Measurements from ENCODE around the gene SPATA46. TPM values are rescaled to one million over a fixed set of nuclear protein-coding genes. Genes with fewer than 3 reads are reported as not detected.

SPATA46 gene
- total RNA-seq, 1 experiment from 2014 or later: not detected

DNA sequence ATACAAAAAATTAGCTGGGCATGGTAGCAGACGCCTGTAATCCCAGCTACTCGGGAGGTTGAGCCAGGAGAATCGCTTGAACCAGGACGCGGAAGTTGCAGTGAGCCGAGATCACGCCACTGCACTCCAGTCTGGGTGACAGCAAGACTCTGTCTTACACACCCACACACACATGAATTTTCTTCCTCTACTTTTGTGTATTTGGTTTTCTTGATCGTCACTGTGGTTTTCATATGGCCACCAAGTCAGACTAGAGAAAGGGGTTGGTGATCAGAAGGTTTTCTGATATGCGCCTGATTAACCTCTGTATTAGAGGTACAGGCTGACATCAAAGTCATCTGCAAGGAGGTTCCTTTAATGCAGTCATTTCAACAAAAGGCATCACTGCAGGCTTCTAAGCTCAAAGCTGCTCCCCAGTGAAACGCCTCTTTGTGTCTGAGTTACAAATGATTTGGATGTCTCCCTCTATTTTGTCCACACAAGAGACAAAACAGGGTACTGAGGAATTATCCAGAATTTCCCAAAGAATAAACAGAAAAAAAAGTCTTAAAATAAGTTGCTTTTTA, 24.2 kb upstream of the SPATA46 start:
- CTCF ChIA-PET: no interaction called here
- Mint-ChIP-seq H3K4me1 (ENCODE audit: low read depth, unreplicated experiment) (no peaks in the 10 kb centered on the region), H3K4me3 (ENCODE audit: low read depth, unreplicated experiment) (no peak overlapping the region), H3K36me3 (ENCODE audit: insufficient read depth, unreplicated experiment) (no peaks in the 10 kb centered on the region), H3K27ac (ENCODE audit: unreplicated experiment) (no peak overlapping the region), H3K27me3 (ENCODE audit: unreplicated experiment) (peaks cover 37% of the 10 kb centered on the region), H3K9me3 (ENCODE audit: low read depth, unreplicated experiment) (no peaks in the 10 kb centered on the region)
- intact Hi-C loops (cut with micrococcal nuclease; ENCODE audit: unreplicated experiment): no loop called here
- BruUV-seq (replicated peaks): no TSS peak
- TF ChIP-seq, protein P1, sequence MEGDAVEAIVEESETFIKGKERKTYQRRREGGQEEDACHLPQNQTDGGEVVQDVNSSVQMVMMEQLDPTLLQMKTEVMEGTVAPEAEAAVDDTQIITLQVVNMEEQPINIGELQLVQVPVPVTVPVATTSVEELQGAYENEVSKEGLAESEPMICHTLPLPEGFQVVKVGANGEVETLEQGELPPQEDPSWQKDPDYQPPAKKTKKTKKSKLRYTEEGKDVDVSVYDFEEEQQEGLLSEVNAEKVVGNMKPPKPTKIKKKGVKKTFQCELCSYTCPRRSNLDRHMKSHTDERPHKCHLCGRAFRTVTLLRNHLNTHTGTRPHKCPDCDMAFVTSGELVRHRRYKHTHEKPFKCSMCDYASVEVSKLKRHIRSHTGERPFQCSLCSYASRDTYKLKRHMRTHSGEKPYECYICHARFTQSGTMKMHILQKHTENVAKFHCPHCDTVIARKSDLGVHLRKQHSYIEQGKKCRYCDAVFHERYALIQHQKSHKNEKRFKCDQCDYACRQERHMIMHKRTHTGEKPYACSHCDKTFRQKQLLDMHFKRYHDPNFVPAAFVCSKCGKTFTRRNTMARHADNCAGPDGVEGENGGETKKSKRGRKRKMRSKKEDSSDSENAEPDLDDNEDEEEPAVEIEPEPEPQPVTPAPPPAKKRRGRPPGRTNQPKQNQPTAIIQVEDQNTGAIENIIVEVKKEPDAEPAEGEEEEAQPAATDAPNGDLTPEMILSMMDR (IDR thresholded peaks at IDR 0.05; ENCODE audit: unreplicated experiment): no peak
- DNase-seq: no peak

DNA sequence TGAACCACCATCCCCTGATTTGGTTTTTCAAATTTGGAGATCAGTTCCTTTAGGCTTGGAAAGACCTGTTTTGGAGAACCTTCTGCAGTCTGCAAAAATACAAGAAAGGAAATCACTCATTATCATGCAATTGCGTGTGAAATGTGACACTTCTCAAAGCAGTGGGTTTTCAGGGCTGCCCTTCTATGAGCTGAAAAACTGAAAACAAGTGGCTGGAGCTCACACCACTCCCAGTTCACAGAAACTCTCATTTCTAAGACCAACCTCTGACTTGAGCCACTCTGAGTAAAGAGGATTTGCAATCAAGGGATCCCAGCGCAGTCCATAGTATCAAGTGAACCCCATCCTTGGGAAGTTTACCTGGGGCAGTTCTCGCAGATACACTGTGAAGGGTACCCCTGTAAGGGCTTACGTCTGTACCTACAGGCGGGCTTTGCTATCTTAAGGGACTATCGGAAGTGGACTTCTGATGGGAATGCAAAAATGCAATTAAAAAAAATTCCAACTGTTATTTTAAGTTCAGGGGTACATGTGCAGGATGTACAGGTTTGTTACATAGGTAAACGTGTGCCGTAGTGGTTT, 22.4 kb upstream of the SPATA46 start:
- intact Hi-C loops (cut with micrococcal nuclease; ENCODE audit: unreplicated experiment): no loop called here
- no peak overlapping the region for H3K27ac Mint-ChIP-seq (ENCODE audit: unreplicated experiment)
- TF ChIP-seq, protein P1 (IDR thresholded peaks at IDR 0.05; ENCODE audit: unreplicated experiment): no peak
- CTCF ChIA-PET: interaction anchor here (0.6 kb wide), 1 partner anchor 362 kb away, joined by 3 read pairs; no protein-coding TSS in a partner anchor
- H3K27me3 Mint-ChIP-seq (ENCODE audit: unreplicated experiment): peaks cover 37% of the 10 kb centered on the region
- DNase-seq: no peak
- no peaks in the 10 kb centered on the region for H3K36me3 Mint-ChIP-seq (ENCODE audit: insufficient read depth, unreplicated experiment)
- no peak overlapping the region for H3K4me3 Mint-ChIP-seq (ENCODE audit: low read depth, unreplicated experiment)
- H3K4me1 Mint-ChIP-seq (ENCODE audit: low read depth, unreplicated experiment): no peaks in the 10 kb centered on the region
- H3K9me3 Mint-ChIP-seq (ENCODE audit: low read depth, unreplicated experiment): no peaks in the 10 kb centered on the region
- no TSS peak for BruUV-seq (replicated peaks)

DNA sequence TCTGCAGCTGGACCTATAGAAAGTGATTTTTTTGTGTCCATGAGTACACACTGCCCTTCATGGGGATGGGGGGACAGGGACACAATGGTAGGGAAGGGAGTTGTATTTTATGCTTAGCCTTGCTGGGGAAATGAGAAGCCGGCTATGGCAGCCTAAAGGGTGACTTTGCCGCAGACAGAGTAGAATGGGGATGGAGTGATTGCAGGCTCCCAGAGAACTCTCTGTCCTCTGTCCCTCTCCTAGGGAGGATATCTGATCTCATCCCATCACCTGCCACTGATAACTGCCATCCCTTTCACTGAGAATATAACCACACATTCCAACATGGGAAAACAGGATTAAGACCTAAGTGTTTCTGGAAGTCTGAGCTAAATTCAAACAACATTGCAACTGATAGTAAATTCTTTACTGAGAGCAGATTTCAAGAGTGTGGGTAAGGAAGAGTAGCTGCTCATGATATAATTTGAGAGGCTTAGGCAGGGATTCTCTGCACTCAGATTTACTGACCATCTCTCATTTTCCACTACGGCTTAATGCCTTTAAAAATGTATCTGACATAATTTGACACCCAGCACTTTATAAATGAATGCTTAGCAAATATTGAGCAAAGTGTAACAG, 21.4 kb upstream of the SPATA46 start:
- BruUV-seq (replicated peaks): no TSS peak
- Mint-ChIP-seq H3K4me1 (ENCODE audit: low read depth, unreplicated experiment) (no peaks in the 10 kb centered on the region), H3K27me3 (ENCODE audit: unreplicated experiment) (peaks cover 37% of the 10 kb centered on the region), H3K27ac (ENCODE audit: unreplicated experiment) (no peak overlapping the region), H3K36me3 (ENCODE audit: insufficient read depth, unreplicated experiment) (no peaks in the 10 kb centered on the region), H3K4me3 (ENCODE audit: low read depth, unreplicated experiment) (no peak overlapping the region), H3K9me3 (ENCODE audit: low read depth, unreplicated experiment) (no peaks in the 10 kb centered on the region)
- TF ChIP-seq, protein P1 (IDR thresholded peaks at IDR 0.05; ENCODE audit: unreplicated experiment): no peak
- CTCF ChIA-PET: no interaction called here
- DNase-seq: no peak
- intact Hi-C loops (cut with micrococcal nuclease; ENCODE audit: unreplicated experiment): no loop called here

DNA sequence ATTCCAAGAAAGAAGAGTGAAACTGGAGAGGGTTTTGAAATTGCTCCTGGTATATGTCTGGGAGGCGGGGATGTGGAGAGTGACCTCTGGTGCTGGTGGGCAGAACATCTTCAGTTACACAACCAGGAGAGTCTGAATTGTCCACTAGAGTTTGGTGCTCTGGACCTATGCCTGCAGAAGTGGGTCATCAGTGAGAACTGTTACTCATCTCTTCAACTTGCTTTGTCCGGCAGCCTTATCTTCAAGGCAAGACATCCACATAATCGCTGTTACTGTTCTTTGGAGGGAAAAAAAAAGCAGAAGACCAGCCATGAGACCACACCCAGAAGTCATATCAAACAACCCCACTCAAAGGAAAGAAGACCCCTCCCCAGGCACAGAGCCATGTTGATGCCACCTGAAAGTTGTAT, 20.4 kb upstream of the SPATA46 start:
- BruUV-seq (replicated peaks): no TSS peak
- TF ChIP-seq, protein P1 (IDR thresholded peaks at IDR 0.05; ENCODE audit: unreplicated experiment): no peak
- Mint-ChIP-seq H3K4me1 (ENCODE audit: low read depth, unreplicated experiment) (peaks cover 3% of the 10 kb centered on the region), H3K36me3 (ENCODE audit: insufficient read depth, unreplicated experiment) (no peaks in the 10 kb centered on the region), H3K27ac (ENCODE audit: unreplicated experiment) (no peak overlapping the region), H3K9me3 (ENCODE audit: low read depth, unreplicated experiment) (no peaks in the 10 kb centered on the region), H3K4me3 (ENCODE audit: low read depth, unreplicated experiment) (no peak overlapping the region), H3K27me3 (ENCODE audit: unreplicated experiment) (peaks cover 37% of the 10 kb centered on the region)
- no peak for DNase-seq
- intact Hi-C loops (cut with micrococcal nuclease; ENCODE audit: unreplicated experiment): no loop called here
- CTCF ChIA-PET: no interaction called here
